Measurements from ENCODE around the gene UTP25.

- TF ChIP-seq CTCF (IDR thresholded peaks at IDR 0.05): no peak
- TF ChIP-seq POLR2A (IDR thresholded peaks at IDR 0.05): no peak
Observed at GRCh38 chr1:209831615-209832014, 3.8 kb downstream of the UTP25 start.
